Ovary (tissue), 3 donors: Measurements from ENCODE around the gene F10.

ENCODE experiments used
- CTCF ChIP-seq, 3 donors: fragments of 450-650 bp in 2 of 3; fragments of 200-600 bp in 1 of 3; IDR thresholded peaks; one replicate each; pipeline versions ENCODE4 v1.5.1 to v1.8.0; 2016 to 2022; ENCODE audit warnings: antibody characterized with exemption in 3 of 3, mild to moderate bottlenecking in 1 of 3
- EP300 ChIP-seq: sonication (generic); formaldehyde crosslinking; IDR thresholded peaks from one replicate; pipeline ENCODE4 v1.6.1; 2017; ENCODE audit warnings: antibody characterized with exemption
- donor health status: DM: no; HTN: no; CAD: no.

- TF ChIP-seq CTCF (IDR thresholded peaks at IDR 0.05) (no peak), EP300 (no peak)
Measured at GRCh38 chr13:113105921-113106452, 16.6 kb upstream of the F10 start.
